ENCODE data around the gene GNAQ.

GNAQ gene

GRCh38 chr9:77794985-77795384, 236.6 kb downstream of the GNAQ start:
- no peak overlapping the region for H3K9ac ChIP-seq (ENCODE audit: low read depth, low read length)
- no peak overlapping the region for H3K27ac ChIP-seq (ENCODE audit: low read depth, low read length)
- no peaks in the 10 kb centered on the region for H3K9me3 ChIP-seq (ENCODE audit: insufficient read depth, low read depth, low read length)
- peaks cover 20% of the 10 kb centered on the region; the same call in 1 of the 2 replicates for H3K36me3 ChIP-seq (ENCODE audit: insufficient read depth, low read length)
- no peaks in the 10 kb centered on the region for H3K27me3 ChIP-seq (ENCODE audit: insufficient read depth, low read length)
- H3K4me1 ChIP-seq (ENCODE audit: insufficient read depth, low read length), result 0 out of 2 replicates have a peak, but pooled peaks cover 4% of the 10 kb centered on the region
- no peak overlapping the region for H3K4me3 ChIP-seq (ENCODE audit: low read length)
- WGBS, result 96% methylated on average over 3 of the region's 3 CpGs

DNA sequence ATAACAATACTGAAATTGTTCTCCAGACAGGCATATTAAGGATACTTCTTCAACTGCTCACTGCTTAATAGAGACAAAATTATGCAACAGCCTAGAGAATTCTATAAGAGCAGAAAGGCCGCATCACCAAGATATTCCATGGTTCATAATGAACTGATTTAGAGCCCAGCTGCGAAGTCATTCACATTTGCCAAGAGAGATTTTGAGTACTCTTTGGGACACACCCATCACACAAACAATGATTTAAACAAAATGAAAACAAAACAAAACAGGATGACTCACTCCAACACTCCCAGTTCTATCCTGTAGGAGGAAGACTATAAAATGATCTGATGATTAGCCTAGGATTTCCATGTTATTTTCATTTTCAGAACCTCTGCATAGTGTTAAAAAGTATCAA, 237.8 kb downstream of the GNAQ start:
- peaks cover 20% of the 10 kb centered on the region; the same call in 1 of the 2 replicates for H3K36me3 ChIP-seq (ENCODE audit: insufficient read depth, low read length)
- no peak overlapping the region for H3K4me3 ChIP-seq (ENCODE audit: low read length)
- 96% methylated on average over 2 of the region's 2 CpGs for WGBS
- peaks cover 8% of the 10 kb centered on the region for H3K4me1 ChIP-seq (ENCODE audit: insufficient read depth, low read length)
- no peaks in the 10 kb centered on the region for H3K9me3 ChIP-seq (ENCODE audit: insufficient read depth, low read depth, low read length)
- H3K27me3 ChIP-seq (ENCODE audit: insufficient read depth, low read length), result no peaks in the 10 kb centered on the region
- no peak overlapping the region for H3K9ac ChIP-seq (ENCODE audit: low read depth, low read length)
- H3K27ac ChIP-seq (ENCODE audit: low read depth, low read length), result no peak overlapping the region

DNA sequence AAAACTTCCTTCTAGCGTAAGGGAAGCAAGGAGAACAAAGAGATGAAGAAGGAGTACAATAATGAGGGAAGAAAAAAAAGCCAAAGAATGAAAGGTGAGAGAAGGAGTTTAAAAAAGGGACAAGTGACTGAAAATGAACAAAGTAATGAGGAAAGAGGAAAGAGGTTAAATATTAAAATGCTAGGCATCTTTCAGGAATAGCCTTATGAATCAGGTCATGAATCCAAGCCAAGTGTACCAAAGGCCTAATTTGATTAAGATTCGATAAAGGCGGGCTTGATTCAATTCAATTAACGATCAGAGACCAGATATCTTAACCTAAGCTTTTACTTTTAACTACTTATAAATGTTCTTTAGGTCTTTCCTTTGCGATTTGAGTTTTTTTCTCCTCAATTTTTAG, 241.7 kb downstream of the GNAQ start:
- WGBS, result 98% methylated on average over 5 of the region's 5 CpGs
- peaks cover 11% of the 10 kb centered on the region for H3K4me1 ChIP-seq (ENCODE audit: insufficient read depth, low read length)
- H3K9me3 ChIP-seq (ENCODE audit: insufficient read depth, low read depth, low read length), result no peaks in the 10 kb centered on the region
- no peak overlapping the region for H3K4me3 ChIP-seq (ENCODE audit: low read length)
- H3K27me3 ChIP-seq (ENCODE audit: insufficient read depth, low read length), result no peaks in the 10 kb centered on the region
- H3K27ac ChIP-seq (ENCODE audit: low read depth, low read length), result no peak overlapping the region
- no peak overlapping the region for H3K9ac ChIP-seq (ENCODE audit: low read depth, low read length)
- H3K36me3 ChIP-seq (ENCODE audit: insufficient read depth, low read length), result peaks cover 21% of the 10 kb centered on the region; the same call in 1 of the 2 replicates

GRCh38 chr9:77785341-77785740, 246.3 kb downstream of the GNAQ start:
- Histone ChIP-seq H3K4me1 (ENCODE audit: insufficient read depth, low read length) (peaks cover 9% of the 10 kb centered on the region), H3K27me3 (ENCODE audit: insufficient read depth, low read length) (no peaks in the 10 kb centered on the region), H3K36me3 (ENCODE audit: insufficient read depth, low read length) (0 out of 2 replicates have a peak, but pooled peaks cover 5% of the 10 kb centered on the region), H3K4me3 (ENCODE audit: low read length) (no peak overlapping the region), H3K27ac (ENCODE audit: low read depth, low read length) (no peak overlapping the region), H3K9me3 (ENCODE audit: insufficient read depth, low read depth, low read length) (no peaks in the 10 kb centered on the region), H3K9ac (ENCODE audit: low read depth, low read length) (no peak overlapping the region)
- WGBS, result 90% methylated on average over 2 of the region's 2 CpGs

DNA sequence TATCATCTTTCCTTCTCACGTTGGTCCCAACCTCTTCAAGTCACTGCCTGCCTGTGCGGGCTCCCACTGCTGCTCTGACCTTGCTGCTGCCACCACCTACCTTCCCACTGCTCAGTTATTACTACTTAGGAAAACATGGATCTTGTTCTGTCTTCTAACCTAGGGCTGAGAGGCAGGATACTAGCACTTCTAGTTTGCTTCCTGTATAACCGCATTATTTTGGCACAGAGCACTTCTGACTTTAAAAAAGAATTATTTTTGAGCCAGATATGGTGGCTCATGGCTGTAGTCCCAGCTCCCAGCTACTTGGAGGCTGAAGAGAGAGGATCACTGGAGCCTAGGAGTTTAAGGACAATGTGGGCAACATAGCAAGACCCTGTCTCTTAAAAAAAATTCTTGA, 248.1 kb downstream of the GNAQ start:
- H3K36me3 ChIP-seq (ENCODE audit: insufficient read depth, low read length), result peaks cover 5% of the 10 kb centered on the region; the same call in 1 of the 2 replicates

GRCh38 chr9:77779010-77779409, 252.6 kb downstream of the GNAQ start:
- no peaks in the 10 kb centered on the region for H3K4me1 ChIP-seq (ENCODE audit: insufficient read depth, low read length)
- peaks cover 14% of the 10 kb centered on the region; the same call in 1 of the 2 replicates for H3K9me3 ChIP-seq (ENCODE audit: insufficient read depth, low read depth, low read length)
- H3K27ac ChIP-seq (ENCODE audit: low read depth, low read length), result no peak overlapping the region
- WGBS, result 92% methylated on average over 1 of the region's 2 CpGs
- H3K9ac ChIP-seq (ENCODE audit: low read depth, low read length), result no peak overlapping the region
- H3K27me3 ChIP-seq (ENCODE audit: insufficient read depth, low read length), result no peaks in the 10 kb centered on the region
- H3K4me3 ChIP-seq (ENCODE audit: low read length), result no peak overlapping the region
- peaks cover 5% of the 10 kb centered on the region; the same call in 1 of the 2 replicates for H3K36me3 ChIP-seq (ENCODE audit: insufficient read depth, low read length)

More for the DNA sequence above, 248.1 kb downstream of the GNAQ start:
- H3K27me3 ChIP-seq (ENCODE audit: insufficient read depth, low read length), result no peaks in the 10 kb centered on the region
- 94% methylated on average over 3 of the region's 3 CpGs for WGBS
- no peaks in the 10 kb centered on the region; the same call in 1 of the 2 replicates for H3K9me3 ChIP-seq (ENCODE audit: insufficient read depth, low read depth, low read length)
- no peak overlapping the region for H3K9ac ChIP-seq (ENCODE audit: low read depth, low read length)
- H3K4me3 ChIP-seq (ENCODE audit: low read length), result no peak overlapping the region
- no peak overlapping the region for H3K27ac ChIP-seq (ENCODE audit: low read depth, low read length)
- H3K4me1 ChIP-seq (ENCODE audit: insufficient read depth, low read length), result peaks cover under 1% of the 10 kb centered on the region; the same call in 1 of the 2 replicates

DNA sequence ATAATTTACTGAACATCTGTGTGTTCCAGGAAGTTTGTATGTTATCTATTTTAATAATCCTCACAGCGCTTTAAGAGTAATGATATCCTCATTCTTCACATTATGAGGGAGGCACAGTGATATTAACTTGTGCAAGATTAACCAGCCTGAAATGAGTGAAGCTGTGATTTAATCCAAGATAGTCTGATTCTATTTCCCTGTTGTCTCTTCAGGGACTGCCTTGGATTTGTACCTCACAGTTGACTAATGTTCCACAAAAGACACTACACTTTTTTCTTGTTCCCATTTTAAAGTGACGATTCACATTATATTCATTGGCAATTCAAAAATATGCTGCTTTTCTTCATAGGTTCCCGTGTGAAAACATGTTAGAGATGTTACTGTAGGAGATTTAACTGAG, 258.2 kb downstream of the GNAQ start:
- no peaks in the 10 kb centered on the region for H3K4me1 ChIP-seq (ENCODE audit: insufficient read depth, low read length)

DNA sequence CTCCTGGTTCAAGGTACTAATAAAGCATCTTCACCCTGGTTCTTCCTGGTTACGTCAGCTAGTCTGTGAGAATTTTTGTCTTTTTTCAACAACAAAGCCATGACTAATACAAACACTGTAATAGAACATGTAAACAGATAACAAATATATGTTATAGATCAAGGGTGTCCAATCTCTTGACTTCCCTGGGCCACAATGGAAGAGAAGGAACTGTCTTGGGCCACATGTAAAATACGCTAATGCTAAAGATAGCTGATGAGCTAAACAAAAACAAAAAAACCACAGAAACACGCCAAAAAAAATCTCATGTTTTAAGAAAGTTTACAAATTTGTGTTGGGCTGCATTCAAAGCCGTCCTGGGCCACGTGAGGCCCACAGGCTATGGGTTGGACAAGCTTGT, 259.0 kb downstream of the GNAQ start:
- no peaks in the 10 kb centered on the region for H3K36me3 ChIP-seq (ENCODE audit: insufficient read depth, low read length)
- no peak overlapping the region for H3K27ac ChIP-seq (ENCODE audit: low read depth, low read length)
- WGBS, result 90% methylated on average over 5 of the region's 5 CpGs
- no peak overlapping the region for H3K4me3 ChIP-seq (ENCODE audit: low read length)
- no peaks in the 10 kb centered on the region for H3K4me1 ChIP-seq (ENCODE audit: insufficient read depth, low read length)
- no peaks in the 10 kb centered on the region for H3K27me3 ChIP-seq (ENCODE audit: insufficient read depth, low read length)
- H3K9ac ChIP-seq (ENCODE audit: low read depth, low read length), result no peak overlapping the region
- peaks cover 6% of the 10 kb centered on the region; the same call in 1 of the 2 replicates for H3K9me3 ChIP-seq (ENCODE audit: insufficient read depth, low read depth, low read length)

More for the DNA sequence above, 258.2 kb downstream of the GNAQ start:
- H3K9me3 ChIP-seq (ENCODE audit: insufficient read depth, low read depth, low read length), result peaks cover 13% of the 10 kb centered on the region; the same call in 1 of the 2 replicates
- no peak overlapping the region for H3K4me3 ChIP-seq (ENCODE audit: low read length)
- no peaks in the 10 kb centered on the region for H3K27me3 ChIP-seq (ENCODE audit: insufficient read depth, low read length)
- no peak overlapping the region for H3K27ac ChIP-seq (ENCODE audit: low read depth, low read length)
- 91% methylated on average over 3 of the region's 3 CpGs for WGBS
- no peak overlapping the region for H3K9ac ChIP-seq (ENCODE audit: low read depth, low read length)
- H3K36me3 ChIP-seq (ENCODE audit: insufficient read depth, low read length), result 0 out of 2 replicates have a peak, but pooled peaks cover 5% of the 10 kb centered on the region

DNA sequence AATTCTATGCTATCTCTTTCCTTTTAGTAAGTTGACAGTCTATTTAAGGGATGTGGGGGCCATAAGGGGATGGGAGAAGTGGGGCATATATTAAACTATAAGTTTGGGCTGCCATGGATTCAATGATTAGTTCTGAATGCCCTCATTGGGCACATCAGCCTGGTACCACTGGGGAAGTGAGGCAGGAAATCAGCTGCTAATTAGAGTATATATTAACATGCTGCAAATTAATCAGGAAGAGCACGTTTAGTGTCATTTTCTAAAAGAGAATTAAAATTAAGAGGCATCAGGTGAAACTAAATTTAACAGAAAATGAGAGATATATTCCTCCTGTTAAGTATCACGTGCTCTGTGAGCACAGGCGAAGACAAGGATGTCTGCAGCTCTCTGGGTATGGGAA, 260.4 kb downstream of the GNAQ start:
- Histone ChIP-seq H3K4me1 (ENCODE audit: insufficient read depth, low read length) (no peaks in the 10 kb centered on the region), H3K9me3 (ENCODE audit: insufficient read depth, low read depth, low read length) (peaks cover under 1% of the 10 kb centered on the region; the same call in 1 of the 2 replicates), H3K36me3 (ENCODE audit: insufficient read depth, low read length) (no peaks in the 10 kb centered on the region), H3K27ac (ENCODE audit: low read depth, low read length) (no peak overlapping the region), H3K9ac (ENCODE audit: low read depth, low read length) (no peak overlapping the region), H3K4me3 (ENCODE audit: low read length) (no peak overlapping the region), H3K27me3 (ENCODE audit: insufficient read depth, low read length) (no peaks in the 10 kb centered on the region)
- WGBS, result 92% methylated on average over 3 of the region's 3 CpGs

DNA sequence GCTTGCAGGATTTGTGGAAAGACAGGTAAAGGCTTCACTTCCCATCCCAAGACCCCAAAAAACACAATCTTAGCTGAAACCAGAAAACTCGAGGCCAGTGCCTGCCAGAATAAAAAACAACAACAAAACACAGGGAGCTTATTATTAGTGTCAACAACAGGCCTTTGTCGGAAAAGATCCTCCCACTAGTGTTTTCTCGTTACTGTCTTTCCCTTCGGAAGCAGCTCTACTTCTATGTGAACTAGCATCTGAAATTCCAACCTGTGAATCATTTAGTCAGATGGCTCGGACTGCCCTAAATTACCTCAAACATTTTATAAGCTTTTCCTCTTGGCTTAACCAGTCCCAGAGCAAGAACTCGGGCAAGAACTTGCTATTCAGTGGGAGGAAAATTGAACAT, 261.3 kb downstream of the GNAQ start:
- Histone ChIP-seq H3K27me3 (ENCODE audit: insufficient read depth, low read length) (no peaks in the 10 kb centered on the region), H3K27ac (ENCODE audit: low read depth, low read length) (no peak overlapping the region), H3K4me1 (ENCODE audit: insufficient read depth, low read length) (no peaks in the 10 kb centered on the region), H3K36me3 (ENCODE audit: insufficient read depth, low read length) (0 out of 2 replicates have a peak, but pooled peaks cover 5% of the 10 kb centered on the region), H3K4me3 (ENCODE audit: low read length) (no peak overlapping the region), H3K9ac (ENCODE audit: low read depth, low read length) (no peak overlapping the region), H3K9me3 (ENCODE audit: insufficient read depth, low read depth, low read length) (no peaks in the 10 kb centered on the region)
- WGBS, result 92% methylated on average over 6 of the region's 6 CpGs

DNA sequence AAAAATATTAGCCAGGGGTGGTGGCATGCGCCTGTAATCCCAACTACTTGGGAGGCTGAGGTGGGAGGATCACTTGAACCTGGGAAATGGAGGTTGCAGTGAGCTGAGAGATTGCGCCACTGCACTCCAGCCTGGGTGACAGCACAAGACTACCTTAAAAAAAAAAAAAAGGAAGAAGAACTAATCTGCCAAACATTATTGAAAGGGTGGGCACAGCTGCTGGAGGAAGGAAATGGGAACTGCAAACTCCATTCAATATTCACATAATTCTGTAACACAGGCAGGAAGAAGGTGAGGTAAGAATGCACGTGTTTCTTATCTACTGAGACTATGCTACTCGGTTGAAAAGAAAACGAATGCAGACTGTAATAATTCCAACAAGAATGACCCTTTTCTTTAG, 262.4 kb downstream of the GNAQ start:
- no peaks in the 10 kb centered on the region for H3K27me3 ChIP-seq (ENCODE audit: insufficient read depth, low read length)

GRCh38 chr9:77766587-77766986, 265.0 kb downstream of the GNAQ start:
- H3K27me3 ChIP-seq (ENCODE audit: insufficient read depth, low read length), result no peaks in the 10 kb centered on the region
- H3K4me3 ChIP-seq (ENCODE audit: low read length), result no peak overlapping the region
- no peaks in the 10 kb centered on the region for H3K4me1 ChIP-seq (ENCODE audit: insufficient read depth, low read length)
- no peak overlapping the region for H3K27ac ChIP-seq (ENCODE audit: low read depth, low read length)
- peaks cover 9% of the 10 kb centered on the region; the same call in 1 of the 2 replicates for H3K36me3 ChIP-seq (ENCODE audit: insufficient read depth, low read length)
- WGBS, result 87% methylated on average over 3 of the region's 3 CpGs
- peaks cover 3% of the 10 kb centered on the region; the same call in 1 of the 2 replicates for H3K9me3 ChIP-seq (ENCODE audit: insufficient read depth, low read depth, low read length)
- H3K9ac ChIP-seq (ENCODE audit: low read depth, low read length), result no peak overlapping the region

More for the DNA sequence above, 262.4 kb downstream of the GNAQ start:
- no peaks in the 10 kb centered on the region for H3K9me3 ChIP-seq (ENCODE audit: insufficient read depth, low read depth, low read length)
- no peaks in the 10 kb centered on the region for H3K4me1 ChIP-seq (ENCODE audit: insufficient read depth, low read length)
- WGBS, result 96% methylated on average over 5 of the region's 5 CpGs
- H3K27ac ChIP-seq (ENCODE audit: low read depth, low read length), result no peak overlapping the region
- no peak overlapping the region for H3K9ac ChIP-seq (ENCODE audit: low read depth, low read length)
- 0 out of 2 replicates have a peak, but pooled peaks cover 5% of the 10 kb centered on the region for H3K36me3 ChIP-seq (ENCODE audit: insufficient read depth, low read length)
- no peak overlapping the region for H3K4me3 ChIP-seq (ENCODE audit: low read length)

Data from HUES64 (cell line).